Measurements from ENCODE around the gene STK39.

- TF ChIP-seq CTCF (IDR thresholded peaks at IDR 0.05) (no peak), POLR2A (IDR thresholded peaks at IDR 0.05) (peak in 1 of 2 donors; percentile 39)
Observed at GRCh38 chr2:168247341-168248261, at the start of gene STK39.
